Glomerular endothelial cell (primary cell): ENCODE data around the gene ABCC8. TPM values are rescaled to one million over a fixed set of nuclear protein-coding genes. Genes with fewer than 3 reads are reported as not detected.

Experiments used
- DNase-seq: peaks from one replicate; pipeline ENCODE4 v3.0.0-alpha.2; 2011; ENCODE audit warnings: low read depth, low spot score; ENCODE audit errors: extremely low read depth
- total RNA-seq: library from RNA; depleted of rRNA; stranded (reverse); fragments of >200 nt; gene quantifications from 2 replicates; pipeline ENCODE4 v1.2.3, GENCODE V29; 2015

Gene ABCC8
- total RNA-seq, 1 donor from 2014 or later: not detected

GRCh38 chr11:17506314-17506713, 29.7 kb upstream of the ABCC8 start:
- no peak for DNase-seq

DNA sequence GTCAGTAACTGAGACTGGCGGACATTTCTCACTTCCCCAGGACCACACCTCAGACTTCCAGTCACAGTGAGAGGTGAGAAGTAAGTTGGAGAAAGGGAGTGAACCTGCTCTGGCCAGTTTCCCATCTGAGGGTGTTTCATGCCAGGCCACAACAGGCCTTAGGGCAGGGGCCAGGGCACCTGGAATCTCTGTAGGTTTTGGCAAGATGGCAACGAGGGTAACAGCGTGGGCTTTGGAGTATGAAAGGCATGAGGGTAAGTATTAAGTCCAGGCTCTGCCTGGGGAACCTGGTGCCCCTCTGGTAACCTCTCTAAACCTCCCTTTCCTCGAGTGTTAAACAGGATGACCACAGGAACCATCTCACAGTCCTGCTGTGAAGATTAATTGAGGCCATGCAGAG, 28.5 kb upstream of the ABCC8 start:
- DNase-seq: no peak

DNA sequence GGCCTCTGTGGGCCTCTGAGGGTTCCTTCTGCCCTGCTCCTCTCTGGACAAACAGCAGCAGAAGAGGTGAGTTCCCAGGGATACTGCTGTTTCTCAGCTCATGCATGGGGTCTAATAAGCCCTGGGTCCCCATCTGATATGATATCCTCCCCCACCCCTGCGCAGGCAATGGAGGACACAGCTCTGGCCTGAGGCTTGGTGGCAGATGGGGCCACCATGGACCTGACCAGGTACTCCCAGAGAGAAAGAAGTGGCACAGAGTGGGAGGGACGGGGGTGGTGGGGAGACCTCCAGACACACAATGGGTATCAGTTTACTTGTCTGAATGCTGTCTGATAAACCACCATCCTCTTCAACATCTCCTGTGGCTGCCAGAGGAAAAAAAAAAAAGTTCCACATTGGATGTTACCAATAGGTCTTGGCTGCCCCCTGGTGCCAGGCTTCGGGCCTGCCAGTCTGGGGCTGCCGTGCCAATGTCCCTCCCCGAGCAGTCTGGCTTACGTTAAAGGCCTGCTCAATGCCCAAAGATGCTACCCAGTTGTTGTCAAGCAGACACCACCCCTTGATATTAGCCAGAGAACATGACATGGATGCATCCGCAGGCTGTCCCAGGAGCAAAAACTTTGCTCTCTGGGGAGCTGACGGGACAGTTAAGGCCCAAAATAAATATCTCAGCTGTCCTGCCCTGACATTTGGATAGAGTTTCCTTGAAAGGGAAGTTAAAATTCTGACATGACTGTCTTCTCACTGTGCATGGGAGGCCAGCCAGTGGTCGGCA, 27.9 kb upstream of the ABCC8 start:
- peak; percentile 20 for DNase-seq

- DNase-seq: no peak
Measured at GRCh38 chr11:17502630-17503029, 26.0 kb upstream of the ABCC8 start.

DNA sequence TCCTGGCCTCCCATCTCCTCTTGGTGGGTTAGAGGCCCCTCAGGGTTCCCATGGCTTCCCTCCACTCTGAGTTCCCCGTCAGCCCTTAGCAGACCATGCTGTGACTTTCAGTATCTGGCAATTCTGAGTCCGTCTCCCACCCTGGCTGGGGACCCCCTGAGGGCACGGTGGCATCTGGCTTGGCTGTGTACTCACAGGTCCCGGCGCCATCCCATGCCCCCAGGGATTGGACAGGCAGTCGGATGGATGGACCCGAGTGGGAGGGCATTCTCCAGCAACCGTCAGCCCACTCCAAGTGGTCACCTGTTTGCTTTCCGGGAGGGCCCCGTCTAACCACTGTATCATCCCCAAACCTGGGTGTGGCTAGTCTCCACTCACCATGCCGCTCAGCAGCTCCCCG, 24.0 kb upstream of the ABCC8 start:
- no peak for DNase-seq

DNA sequence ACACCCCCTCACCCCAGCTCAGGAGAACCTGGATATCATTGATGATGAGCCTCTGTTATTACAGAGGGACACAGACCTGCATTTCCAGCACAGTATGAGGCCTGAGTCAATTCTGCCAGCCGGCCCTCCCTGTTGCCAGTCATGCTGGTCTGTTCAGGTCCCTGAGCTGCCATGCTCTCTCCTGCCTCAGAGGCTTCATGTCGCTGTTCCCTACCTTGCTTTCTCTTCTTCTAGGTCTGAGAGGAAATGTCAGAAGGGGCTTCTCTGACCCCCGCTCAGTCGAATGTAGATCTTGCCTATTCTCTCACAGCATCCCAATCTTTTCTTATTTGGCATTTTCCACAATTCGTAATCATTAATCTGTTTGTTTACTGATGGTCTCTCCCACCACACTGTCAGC, 21.8 kb upstream of the ABCC8 start:
- DNase-seq: no peak

DNA sequence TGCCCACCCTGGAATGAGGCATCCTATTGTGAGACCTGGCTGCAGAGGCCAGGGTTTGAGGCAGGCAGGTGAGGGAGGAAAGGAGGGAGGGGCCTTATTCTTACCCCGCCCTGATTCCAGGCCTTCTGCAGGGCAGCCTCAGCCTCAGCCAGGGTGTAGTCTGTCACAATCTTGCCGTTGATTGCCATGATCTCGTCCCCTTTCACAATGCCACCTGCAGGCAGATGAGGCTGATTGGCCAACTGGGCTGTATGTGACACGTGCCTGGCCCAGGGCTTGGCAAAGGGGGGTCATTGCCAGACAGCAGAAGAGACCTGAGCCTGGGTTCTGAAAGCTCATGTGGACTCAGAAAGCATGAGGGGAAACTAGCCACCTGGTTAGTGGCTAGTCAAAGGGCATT, 21.4 kb upstream of the ABCC8 start:
- DNase-seq: no peak

- peak; percentile 25 for DNase-seq
Measured at GRCh38 chr11:17496406-17496805, 19.8 kb upstream of the ABCC8 start.

- no peak for DNase-seq
Measured at GRCh38 chr11:17494019-17494418, 17.4 kb upstream of the ABCC8 start.

DNA sequence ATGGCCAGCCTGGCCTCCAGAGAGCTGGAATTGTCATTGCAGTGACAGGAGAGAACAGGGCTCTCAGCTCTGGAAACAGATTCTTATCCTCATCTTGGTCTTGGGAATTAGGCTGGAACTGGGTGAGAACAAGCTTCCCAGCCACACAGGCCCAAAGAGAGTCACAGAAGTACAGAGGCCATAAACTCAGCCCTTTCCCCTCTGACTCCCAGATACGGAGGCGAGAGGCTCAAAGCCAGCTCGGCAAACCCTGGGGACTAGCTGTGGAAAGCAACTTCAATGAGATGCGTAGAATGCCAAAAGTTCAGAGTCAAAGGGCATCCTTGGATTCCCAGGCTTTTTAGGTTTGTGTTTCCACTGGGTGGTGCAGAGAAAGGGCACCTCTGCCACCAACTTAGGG, 14.3 kb upstream of the ABCC8 start:
- DNase-seq: no peak

DNA sequence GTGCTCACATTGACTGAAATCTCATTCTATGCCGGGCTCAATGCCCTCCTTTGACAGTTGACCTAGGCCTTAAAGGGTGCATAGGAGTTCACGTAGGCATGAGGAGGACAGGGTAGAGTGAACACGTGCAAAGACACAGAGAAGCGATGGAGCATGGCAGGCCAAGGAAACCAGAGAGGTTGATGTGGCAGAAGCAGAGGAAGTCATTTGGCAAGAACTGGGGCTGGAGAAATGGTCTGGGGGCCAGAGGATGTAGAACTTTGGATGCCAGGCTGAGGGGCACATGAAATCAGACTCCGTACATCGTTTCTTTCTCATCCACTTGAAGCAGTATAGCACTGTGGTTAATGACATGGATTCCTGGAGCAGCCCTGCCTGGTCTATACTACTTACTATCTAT, 13.6 kb upstream of the ABCC8 start:
- DNase-seq: no peak

- no peak for DNase-seq
Measured at GRCh38 chr11:17489751-17490150, 13.1 kb upstream of the ABCC8 start.

DNA sequence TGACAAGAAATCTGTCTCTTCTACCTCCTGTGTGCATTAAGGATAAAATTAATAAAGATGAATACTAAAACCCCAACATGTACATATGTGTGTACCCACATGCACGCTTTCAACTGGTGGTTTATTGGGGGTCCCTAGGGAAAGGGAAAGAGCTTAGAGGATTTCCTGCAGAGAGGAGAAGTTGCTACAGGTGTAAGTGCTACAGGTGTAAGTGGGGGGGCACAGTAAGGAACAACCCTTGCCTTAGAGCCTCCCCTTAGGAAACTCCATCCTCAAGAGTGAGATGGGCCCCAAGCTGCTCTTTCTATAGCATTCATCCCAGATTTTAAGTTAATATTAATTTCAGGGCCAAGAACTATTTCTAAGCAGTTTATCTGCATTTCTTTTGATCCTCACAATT, 11.9 kb upstream of the ABCC8 start:
- DNase-seq: no peak

- no peak for DNase-seq
Measured at GRCh38 chr11:17486646-17487045, 10.0 kb upstream of the ABCC8 start.

DNA sequence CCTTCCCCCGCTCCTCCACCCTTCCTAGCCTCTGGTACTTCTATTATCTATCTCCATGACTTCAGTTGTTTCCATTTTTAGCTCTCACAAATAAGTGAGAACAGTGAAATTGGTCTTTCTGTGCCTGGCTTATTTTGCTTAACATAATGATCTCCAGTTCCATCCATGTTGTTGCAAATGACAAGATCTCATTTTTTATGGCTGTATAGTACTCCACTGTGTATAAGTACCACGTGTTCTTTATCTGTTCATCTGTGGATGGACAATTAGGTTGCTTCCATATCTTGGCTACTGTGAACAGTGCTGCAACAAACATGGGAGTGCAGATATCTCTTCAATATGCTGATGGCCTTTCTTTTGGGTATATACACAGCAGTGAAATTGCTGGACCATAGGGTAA, 6.9 kb upstream of the ABCC8 start:
- no peak for DNase-seq

GRCh38 chr11:17481905-17482304, 5.3 kb upstream of the ABCC8 start:
- no peak for DNase-seq

- no peak for DNase-seq
Measured at GRCh38 chr11:17479284-17480214, 2.9 kb upstream of the ABCC8 start.

DNA sequence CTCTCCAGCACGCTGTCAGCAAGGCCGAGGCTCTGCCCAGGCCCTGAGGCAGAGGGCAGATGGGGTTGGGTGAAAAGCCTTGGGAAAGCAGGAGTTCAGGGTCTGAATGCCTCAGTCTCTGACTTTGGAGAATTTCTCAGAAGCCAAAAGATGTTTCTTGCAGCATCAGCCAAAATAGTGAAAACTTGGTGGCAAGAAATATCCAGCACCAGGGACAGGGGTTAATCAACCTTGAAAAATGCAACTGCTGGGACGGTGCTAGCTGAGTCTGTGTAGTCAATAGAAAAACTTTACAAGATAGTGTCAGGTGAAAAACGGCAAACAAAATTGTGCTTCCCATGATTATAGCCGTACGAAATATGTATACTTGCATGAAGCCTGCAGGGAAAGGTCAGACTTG, 1.4 kb upstream of the ABCC8 start:
- no peak for DNase-seq

DNA sequence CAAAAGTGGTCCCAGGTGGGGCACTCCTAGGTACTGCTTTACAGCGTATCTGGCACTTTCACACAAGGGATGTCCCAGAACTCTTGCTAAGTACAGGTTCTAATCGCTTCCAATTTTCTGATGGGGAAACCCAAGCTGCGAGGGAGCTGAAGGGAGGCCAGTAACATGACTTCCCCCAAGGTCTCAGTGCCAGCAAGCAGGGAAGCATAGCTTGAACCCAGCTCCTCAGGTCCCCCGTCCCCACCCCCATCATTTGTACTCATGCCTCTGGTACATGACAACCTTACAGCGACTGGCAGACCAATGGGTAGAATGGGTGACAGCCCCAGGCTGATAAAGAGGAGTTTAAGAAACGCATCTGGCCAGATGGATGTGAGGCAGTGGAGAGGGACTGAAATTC, 716 bp upstream of the ABCC8 start:
- no peak for DNase-seq

GRCh38 chr11:17477084-17477333, 364 bp upstream of the ABCC8 start:
- no peak for DNase-seq

DNA sequence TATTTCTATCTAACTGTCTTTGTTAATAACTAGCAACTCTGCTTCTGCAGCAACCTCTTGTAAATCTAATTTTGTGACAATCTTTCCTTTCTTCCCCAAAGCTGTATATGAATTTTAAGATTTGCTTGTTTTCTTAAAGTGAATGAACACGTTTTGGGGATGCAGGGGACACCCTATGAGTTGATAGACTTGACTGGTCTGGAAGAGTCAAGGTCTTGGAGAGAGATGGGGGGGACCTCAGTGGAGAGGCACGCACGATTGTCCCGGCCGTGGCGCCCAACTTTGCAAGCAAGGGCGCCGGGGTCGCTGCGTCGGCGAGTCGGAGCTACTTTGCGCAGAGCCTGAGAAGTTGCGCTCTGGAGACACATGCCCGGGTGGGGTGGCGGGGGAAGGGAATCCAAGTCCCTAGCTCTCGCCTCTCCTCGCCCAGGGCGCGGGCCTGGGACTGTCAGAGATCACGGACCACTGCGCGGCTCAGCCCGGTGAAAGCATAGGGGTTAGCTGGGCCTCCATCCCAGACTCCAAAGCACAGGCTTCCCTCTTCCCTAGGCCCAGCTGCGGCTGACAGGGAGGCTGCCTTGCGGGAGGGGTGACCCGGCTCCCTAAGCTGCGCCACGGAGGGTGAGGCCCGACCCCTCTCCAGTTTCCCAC, 854 bp downstream of the ABCC8 start:
- DNase-seq: no peak
